ENCODE measurements around the gene WDR72. TPM values are rescaled to one million over a fixed set of nuclear protein-coding genes. Genes with fewer than 3 reads are reported as not detected.

WDR72 gene
- total and polyA plus RNA-seq, 2 of the 13 experiments (the other 11 are each of a cell fraction or from before 2014, with no cell fraction given), result 0.21 to 0.60 TPM

- TF ChIP-seq ZNF234 (CRISPR knock-in tag; conservative IDR thresholded peaks at IDR 0.05), result no peak
- no peak for TF ChIP-seq ZNF430 (CRISPR knock-in tag; IDR thresholded peaks at IDR 0.05)
- TF ChIP-seq ZNF609 (CRISPR knock-in tag; IDR thresholded peaks at IDR 0.05; ENCODE audit: borderline replicate concordance), result peak; percentile 56; the same call in 1 of the 2 replicates
- TF ChIP-seq ZNF761 (CRISPR knock-in tag; conservative IDR thresholded peaks at IDR 0.05), result no peak
- no peak for TF ChIP-seq CBX5 (CRISPR knock-in tag; IDR thresholded peaks at IDR 0.05; ENCODE audit: borderline replicate concordance)
- TF ChIP-seq SYNCRIP (IDR thresholded peaks at IDR 0.05; ENCODE audit: insufficient read depth, low read depth, low read length), result no peak
- no peak for TF ChIP-seq THYN1 (CRISPR knock-in tag; IDR thresholded peaks at IDR 0.05; ENCODE audit: borderline replicate concordance, low read depth)
- TF ChIP-seq, protein P1, sequence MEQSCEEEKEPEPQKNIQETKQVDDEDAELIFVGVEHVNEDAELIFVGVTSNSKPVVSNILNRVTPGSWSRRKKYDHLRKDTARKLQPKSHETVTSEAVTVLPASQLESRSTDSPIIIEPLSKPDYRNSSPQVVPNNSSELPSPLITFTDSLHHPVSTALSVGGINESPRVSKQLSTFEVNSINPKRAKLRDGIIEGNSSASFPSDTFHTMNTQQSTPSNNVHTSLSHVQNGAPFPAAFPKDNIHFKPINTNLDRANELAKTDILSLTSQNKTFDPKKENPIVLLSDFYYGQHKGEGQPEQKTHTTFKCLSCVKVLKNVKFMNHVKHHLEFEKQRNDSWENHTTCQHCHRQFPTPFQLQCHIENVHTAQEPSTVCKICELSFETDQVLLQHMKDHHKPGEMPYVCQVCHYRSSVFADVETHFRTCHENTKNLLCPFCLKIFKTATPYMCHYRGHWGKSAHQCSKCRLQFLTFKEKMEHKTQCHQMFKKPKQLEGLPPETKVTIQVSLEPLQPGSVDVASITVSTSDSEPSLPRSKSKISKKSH (CRISPR knock-in tag; IDR thresholded peaks at IDR 0.05; ENCODE audit: borderline replicate concordance), result no peak
- TF ChIP-seq MIER3 (CRISPR knock-in tag; IDR thresholded peaks at IDR 0.05; ENCODE audit: borderline replicate concordance), result peak; percentile 37; the same call in 1 of the 2 replicates
- TF ChIP-seq EZH2 (conservative IDR thresholded peaks at IDR 0.05; ENCODE audit: low read depth, low read length), result no peak
- no peak for TF ChIP-seq NFKB2 (CRISPR knock-in tag; IDR thresholded peaks at IDR 0.05; ENCODE audit: borderline replicate concordance)
- TF ChIP-seq ELF1 (CRISPR knock-in tag; IDR thresholded peaks at IDR 0.05), result no peak
- no peak for TF ChIP-seq FOSL2 (CRISPR knock-in tag; IDR thresholded peaks at IDR 0.05)
- TF ChIP-seq SMAD1 (CRISPR knock-in tag; IDR thresholded peaks at IDR 0.05; ENCODE audit: borderline replicate concordance, low read depth), result no peak
- TF ChIP-seq ZNF781 (CRISPR knock-in tag; IDR thresholded peaks at IDR 0.05; ENCODE audit: borderline replicate concordance, not compliant biosample characterization), result no peak
- peak; percentile 80 for TF ChIP-seq SOX5 (CRISPR knock-in tag; IDR thresholded peaks at IDR 0.05; ENCODE audit: borderline replicate concordance)
- TF ChIP-seq ZBTB33 (CRISPR knock-in tag; IDR thresholded peaks at IDR 0.05), result no peak
- TF ChIP-seq ARID2 (CRISPR knock-in tag; IDR thresholded peaks at IDR 0.05; ENCODE audit: borderline replicate concordance), result no peak
- TF ChIP-seq ZSCAN30 (CRISPR knock-in tag; IDR thresholded peaks at IDR 0.05), result no peak
These were observed 199.8 kb downstream of the WDR72 start (continued) for GRCh38 chr15:53559364-53560277.

All from HepG2 (cell line).